HPDE6-E6E7 (cell line): ENCODE data around the gene PAFAH1B2.
"Not testable (repeated sequence)": the region's sequence is repeated elsewhere in the genome, so short reads cannot be mapped to it uniquely, and the experiment has no call there.

ENCODE experiments used
- DNase-seq: peaks from one replicate; pipeline ENCODE4 v3.0.0; 2011; ENCODE audit warnings: missing footprints; ENCODE audit errors: extremely low spot score

The PAFAH1B2 gene

DNA sequence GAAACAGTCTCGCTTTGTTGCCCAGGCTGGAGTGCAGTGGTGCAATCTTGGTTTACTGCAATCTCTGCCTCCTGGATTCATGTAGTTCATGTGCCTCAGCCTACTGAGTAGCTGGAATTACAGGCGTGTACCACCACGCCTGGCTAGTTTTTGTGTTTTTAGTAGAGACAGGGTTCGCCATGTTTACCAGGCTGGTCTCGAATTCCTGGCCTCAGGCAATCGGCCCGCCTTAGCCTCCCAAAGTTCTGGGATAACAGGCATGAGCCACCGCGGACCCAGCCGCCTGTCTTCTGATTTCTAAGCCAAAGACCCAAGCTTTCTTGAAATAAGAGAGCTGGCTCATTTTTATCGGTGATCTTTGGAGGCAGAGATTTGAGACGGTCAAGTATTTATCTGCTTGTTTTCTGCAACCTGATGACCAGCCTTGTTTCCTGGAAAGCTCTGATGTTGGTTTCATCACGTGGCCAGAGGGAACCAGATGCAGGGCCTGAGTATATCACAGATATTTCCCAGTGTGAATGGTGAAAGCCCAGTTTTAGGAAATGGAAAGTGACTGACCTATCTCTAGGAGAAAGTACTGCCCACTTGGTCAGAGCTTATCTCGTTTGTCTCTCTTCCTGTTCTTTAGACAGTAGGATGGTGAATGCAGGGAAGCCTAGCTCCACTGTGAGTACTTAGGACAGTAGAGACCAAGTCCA is 28.8 kb downstream of the PAFAH1B2 start:
- no peak for DNase-seq

- DNase-seq: no peak
Measured at GRCh38 chr11:117175104-117175503, 31.0 kb downstream of the PAFAH1B2 start.

- no peak for DNase-seq
Measured at GRCh38 chr11:117175781-117176180, 31.7 kb downstream of the PAFAH1B2 start.

GRCh38 chr11:117176186-117176585 is 32.1 kb downstream of the PAFAH1B2 start:
- no peak for DNase-seq

DNA sequence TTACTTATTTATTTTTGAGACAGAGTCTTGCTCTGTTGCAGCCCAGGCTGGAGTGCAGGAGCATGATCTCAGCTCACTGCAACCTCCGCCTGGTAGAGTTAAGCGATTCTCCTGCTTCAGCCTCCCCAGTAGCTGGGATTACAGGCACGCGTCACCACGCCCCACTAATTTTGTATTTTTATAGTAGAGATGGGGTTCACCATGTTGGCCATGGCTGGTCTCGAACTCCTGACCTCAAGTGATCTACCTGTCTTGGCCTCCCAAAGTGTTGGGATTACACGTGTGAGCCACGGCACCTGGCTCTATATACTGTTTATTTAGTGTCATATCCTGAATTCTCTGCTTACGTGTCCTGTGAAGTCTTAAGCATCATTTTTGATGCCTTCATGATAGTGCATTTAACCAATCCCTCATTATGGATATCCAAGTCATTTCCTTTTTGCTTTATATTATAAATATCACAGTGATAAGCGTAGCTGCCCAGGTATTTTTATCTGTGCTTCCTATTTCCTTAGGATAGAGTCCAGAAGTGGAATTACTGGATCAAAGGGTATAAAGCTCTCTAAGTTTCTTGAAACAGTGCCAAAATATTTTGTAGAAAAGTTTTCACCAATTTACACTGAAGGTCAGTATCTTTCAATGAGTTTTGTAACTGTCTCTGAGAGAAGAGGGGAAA is 33.6 kb downstream of the PAFAH1B2 start:
- no peak for DNase-seq

DNA sequence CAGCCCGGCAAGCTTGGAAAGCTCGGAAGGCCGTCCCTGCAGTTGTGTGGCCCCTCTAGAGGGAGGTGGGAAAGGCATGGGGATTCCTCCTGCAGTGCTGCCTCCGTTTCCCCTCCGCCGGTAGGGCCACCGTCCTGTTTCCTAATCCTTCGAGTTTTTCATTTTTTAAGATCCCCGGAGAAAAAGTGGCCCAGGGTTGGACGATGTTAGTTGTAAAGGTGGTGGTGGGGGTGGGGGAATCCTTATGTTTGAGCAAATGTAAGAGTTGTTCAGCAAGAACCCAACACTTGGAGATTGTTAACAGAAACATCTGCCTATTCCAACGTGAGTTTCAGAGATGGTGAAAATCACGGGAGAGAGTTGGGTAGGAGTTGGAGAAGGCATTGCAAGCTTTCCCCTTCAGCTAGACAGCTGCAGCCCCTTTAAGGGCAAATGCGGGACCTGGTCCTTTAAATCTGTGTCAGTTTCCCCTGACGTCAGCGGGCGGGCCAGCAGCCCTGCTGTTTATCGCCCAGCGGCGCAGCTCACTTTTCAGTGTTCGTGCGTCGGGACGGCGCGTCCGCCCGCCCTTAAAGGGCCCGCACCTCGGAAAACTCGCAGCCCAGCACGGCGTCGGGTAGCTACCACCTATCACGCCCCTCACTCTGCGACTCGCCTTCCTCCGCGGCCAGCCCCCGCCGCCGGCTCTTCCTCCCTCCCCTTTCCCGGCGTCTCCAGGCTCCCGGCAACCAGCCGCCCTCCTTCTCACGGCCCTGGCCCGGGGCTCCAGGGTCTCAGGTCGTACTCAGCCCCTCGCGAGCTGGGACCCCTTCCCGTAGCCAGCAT is 34.3 kb downstream of the PAFAH1B2 start, which contains the start of gene SIDT2:
Gene SIDT2 (plus strand): TSS at position 534 of the 825 bp plus-strand sequence. CDS start 521 bp downstream, outside the sequence.
- peak; percentile 79 for DNase-seq

DNA sequence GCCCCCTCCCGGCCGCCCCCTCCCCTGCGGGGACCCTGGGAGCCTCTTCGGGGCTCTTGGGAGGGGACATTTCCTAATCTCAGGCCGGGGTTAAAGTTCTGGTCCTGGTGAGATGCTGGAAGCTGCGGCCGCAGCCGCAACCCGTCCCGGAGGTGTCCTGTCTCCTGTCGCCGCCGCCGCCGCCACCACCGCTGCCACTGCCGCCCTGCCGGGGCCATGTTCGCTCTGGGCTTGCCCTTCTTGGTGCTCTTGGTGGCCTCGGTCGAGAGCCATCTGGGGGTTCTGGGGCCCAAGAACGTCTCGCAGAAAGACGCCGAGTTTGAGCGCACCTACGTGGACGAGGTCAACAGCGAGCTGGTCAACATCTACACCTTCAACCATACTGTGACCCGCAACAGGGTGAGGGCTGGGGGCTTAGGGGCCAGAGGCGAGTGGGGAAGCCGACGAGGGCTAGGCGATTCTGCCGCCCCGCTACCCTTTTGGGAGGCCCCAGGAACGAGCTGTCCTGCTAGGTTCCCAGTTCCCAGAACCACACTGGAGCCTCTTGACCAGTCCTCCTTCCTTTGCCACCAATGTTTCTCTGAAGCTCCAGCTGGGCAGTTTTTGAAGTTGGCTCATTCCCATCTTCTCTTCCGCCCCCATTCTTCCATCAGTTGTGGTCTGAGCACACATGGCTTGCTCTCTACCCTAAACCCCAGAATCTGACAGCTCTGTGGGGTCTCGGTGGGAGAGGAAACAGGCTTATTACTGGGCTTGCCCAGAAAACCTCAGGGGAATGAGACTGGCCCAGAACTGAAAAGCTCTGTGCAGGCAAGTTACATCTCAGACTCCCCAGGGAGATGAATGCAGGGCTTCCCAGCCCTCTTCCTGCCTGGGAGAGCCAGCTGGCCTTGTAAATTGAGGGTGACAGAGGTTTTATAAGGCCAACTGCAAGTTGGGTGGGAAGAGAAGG is 35.2 kb downstream of the PAFAH1B2 start:
- no peak for DNase-seq

DNA sequence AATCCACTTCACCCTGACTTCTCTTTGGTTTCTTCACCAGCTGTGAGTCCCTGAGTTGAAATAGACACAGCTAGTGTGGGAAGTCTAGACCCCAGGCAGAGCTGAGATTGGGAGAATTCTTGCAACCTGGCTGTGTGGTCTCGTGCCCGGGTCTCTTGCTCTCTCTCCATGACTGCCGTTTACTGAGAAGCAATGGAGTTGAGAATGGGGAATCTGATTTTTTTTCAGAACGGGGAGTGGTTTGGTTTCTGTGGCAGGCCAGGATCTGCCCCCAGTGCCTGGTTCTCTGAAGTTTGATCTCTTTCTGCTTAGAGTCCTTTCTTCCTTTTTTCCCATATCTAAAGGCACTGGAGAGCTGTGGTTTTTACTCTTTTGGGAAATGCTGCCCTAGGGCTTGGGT is 35.9 kb downstream of the PAFAH1B2 start:
- no peak for DNase-seq

DNA sequence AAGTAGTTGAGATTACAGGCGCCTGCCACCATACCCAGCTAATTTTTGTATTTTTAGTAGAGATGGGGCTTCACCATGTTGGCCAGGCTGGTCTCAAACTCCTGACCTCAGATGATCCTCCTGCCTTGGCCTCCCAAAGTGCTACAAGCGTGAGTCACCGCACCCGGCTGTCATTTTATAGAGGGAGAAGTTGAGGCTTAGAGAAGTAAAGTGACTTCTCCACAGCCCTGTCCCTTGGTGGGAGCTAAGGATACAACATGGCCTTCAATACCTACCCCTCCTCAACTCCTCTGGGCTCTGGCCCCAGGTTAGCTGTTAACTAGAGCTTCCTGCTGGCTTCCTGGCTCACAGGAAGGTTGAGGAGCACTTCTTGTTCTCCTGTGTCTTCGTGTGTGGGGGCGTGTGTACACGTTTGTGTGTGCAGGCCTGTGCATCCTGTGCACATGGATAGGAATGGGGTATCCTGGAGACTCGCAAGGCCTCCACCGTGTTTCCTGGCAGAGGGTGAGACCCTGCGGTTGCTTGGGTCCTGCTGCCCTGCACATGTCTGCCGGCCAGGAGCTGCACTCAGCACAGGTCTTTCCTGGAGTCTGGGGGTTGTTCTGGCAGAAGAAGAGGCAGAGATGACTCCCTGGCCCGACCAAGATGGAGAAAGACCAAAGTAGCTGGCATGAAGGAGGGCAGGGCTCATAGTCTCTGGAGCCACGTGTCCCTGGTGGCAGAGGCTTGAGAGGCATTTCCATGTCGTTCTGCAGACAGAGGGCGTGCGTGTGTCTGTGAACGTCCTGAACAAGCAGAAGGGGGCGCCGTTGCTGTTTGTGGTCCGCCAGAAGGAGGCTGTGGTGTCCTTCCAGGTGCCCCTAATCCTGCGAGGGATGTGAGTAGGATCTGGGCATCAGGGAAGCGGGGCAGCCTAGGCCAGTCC is 36.8 kb downstream of the PAFAH1B2 start:
- no peak for DNase-seq

DNA sequence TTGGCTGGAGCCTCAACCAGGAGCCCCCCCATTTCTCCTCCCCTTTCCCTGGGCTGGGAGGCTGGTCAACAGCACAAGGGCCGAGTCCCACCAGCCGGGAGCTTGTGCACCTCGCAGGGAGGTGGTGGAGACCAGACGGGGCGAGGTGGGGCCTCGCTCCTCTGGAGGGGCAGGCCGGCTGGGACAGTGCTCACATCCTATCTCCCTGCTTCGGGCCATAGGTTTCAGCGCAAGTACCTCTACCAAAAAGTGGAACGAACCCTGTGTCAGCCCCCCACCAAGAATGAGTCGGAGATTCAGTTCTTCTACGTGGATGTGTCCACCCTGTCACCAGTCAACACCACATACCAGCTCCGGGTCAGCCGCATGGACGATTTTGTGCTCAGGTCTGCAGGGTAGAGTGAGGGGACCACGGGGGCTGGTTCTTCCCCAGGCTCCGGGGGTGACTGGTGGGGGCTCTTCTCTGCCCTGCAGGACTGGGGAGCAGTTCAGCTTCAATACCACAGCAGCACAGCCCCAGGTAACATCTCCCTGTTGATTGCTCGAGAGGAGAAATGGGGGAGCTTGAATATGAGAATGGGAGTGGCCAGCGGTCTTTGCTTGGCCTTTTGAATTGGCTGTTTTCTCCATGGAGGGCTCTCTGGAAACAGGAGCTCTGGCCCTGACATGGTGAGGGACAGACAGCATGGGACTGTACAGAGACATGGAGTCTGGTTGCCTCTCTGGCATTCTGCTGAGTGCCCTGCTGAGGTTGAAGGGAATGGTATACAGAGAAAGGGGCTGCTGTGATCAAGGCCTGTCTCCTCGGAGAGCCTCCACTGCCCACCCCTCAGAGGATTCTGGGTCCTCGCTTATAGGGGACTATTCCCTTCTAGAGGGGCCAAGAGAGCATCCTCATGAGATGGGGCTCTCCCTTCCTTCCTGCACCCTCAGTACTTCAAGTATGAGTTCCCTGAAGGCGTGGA is 37.8 kb downstream of the PAFAH1B2 start:
- no peak for DNase-seq

GRCh38 chr11:117182551-117182935 is 38.5 kb downstream of the PAFAH1B2 start:
- DNase-seq: no peak

DNA sequence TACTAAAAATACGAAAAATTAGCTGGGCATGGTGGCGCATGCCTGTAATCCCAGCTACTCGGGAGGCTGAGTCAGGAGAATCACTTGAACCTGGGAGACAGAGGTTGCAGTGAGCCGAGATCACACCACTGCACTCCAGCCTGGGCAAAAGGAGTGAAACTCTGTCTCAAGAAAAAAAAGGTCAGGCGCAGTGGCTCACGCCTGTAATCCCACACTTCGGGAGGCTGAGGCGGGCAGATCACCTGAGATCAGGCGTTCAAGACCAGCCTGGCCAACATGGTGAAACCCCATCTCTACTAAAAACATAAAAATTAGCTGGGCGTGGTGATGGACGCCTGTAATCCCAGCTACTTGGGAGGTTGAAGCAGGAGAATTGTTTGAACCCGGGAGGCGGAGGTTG is 39.1 kb downstream of the PAFAH1B2 start:
- DNase-seq: not testable (repeated sequence)

DNA sequence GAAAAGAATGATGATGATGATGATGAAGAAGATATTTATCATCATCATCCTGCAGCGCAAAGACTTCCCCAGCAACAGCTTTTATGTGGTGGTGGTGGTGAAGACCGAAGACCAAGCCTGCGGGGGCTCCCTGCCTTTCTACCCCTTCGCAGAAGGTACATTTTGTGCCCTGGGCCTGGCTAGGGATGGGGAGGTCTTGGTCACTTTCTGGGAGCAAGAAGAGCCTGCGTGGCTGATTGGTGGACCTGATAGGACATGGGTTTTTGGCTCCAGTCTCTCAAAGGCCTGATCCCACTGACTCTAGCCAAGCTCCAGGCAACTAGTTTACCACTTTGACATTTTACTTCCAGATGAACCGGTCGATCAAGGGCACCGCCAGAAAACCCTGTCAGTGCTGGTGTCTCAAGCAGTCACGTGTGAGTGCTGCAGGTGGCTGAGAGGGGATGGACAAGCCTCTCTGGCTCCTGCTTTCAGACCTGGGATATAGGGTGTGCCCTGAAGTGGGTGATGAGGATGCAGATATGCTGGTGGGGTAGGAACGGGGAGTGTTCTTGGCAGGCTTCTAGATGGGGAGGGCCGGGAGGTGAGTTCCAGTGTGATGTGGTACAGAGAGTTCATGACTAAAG is 39.8 kb downstream of the PAFAH1B2 start:
- DNase-seq: no peak

- no peak for DNase-seq
Measured at GRCh38 chr11:117185736-117186430, 41.8 kb downstream of the PAFAH1B2 start.

- no peak for DNase-seq
Measured at GRCh38 chr11:117186431-117186761, 42.3 kb downstream of the PAFAH1B2 start.

DNA sequence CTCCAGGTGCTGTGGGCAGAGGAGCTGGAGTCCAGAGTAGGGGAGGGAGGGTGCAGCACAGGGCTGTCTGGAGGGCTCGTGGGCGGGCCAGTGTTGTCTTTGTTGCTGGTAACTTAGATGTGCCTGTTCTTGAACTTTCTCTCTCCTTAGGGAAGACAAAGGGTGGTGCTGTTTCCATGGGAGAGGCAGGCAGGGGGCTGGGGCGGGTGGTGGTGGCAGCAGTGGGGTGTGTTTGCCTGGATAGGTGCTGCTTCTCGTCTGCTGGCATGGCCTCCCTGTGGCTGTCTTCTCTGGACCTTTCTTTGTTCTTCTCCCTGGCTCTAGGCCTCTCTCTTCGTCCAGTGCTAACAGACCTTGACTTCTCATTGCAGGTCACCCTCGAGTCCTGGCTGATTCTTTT is 42.9 kb downstream of the PAFAH1B2 start:
- DNase-seq: no peak

DNA sequence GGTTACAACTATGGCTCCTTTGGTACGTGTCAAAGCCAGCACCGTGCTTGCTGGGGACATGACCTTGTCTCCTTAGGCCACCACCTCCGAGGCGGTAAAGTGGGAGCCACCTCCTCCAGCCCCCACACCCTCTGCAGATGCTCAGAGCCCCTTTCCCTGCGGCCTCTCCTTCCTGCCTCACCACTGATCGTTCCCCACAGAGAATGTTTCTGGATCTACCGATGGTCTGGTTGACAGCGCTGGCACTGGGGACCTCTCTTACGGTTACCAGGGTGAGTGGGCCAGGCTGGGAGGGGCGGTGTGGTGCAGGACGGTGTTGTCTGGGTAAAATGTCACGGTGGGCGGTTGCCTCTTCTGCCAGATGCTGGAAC is 43.3 kb downstream of the PAFAH1B2 start:
- DNase-seq: no peak

- DNase-seq: no peak
Measured at GRCh38 chr11:117187799-117188481, 43.9 kb downstream of the PAFAH1B2 start.
